ENCODE measurements around the gene TPRG1L.

The TPRG1L gene

DNA sequence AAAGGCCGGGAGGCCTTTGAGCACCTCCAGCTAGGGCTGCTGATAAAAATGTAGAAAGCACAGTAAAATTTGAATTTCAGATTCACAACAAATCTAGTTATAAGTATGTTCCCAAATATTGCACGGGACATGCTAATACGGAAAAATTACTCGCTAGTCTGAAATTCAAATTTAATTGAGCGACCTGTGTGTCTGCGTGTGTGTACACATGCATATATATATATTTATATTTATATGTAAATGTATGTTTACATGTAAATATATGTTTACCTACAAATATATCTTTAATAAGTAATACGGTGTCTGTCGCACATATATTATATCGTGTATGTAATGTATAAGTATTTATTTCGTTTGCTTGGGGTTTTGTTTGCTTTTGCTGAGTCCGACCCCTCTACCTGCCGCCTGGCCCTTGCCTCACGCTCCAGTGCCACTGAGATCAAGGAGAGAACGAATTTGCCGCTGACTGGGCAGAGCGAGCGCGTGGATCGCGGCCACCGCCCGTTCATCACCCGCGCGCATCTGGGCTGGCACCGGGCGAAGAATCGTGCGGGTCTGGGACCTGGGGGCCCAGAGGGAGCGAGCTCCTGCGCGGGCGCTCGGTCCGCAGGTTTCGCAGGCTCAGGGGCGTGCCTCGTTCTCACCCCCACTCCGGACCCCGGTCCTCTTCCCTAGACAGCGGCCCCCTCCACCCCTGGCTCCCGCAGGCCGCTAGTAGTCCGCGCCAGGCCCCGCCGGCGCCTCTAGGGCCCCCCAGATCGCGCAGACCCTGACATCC, 25.6 kb downstream of the TPRG1L start:
- Mint-ChIP-seq H3K27ac (peak overlapping the region; percentile 69), H3K4me1 (ENCODE audit: low read depth) (peaks cover 17% of the 10 kb centered on the region), H3K9me3 (no peaks in the 10 kb centered on the region), H3K36me3 (ENCODE audit: low read depth) (peaks cover 6% of the 10 kb centered on the region), H3K4me3 (peak overlapping the region; percentile 78), H3K27me3 (ENCODE audit: low read depth) (peaks cover 36% of the 10 kb centered on the region)

GRCh38 chr1:3651026-3651929, 26.5 kb downstream of the TPRG1L start:
- peaks cover 44% of the 10 kb centered on the region for H3K27me3 Mint-ChIP-seq (ENCODE audit: low read depth)
- no peaks in the 10 kb centered on the region for H3K9me3 Mint-ChIP-seq
- peaks cover 17% of the 10 kb centered on the region for H3K4me1 Mint-ChIP-seq (ENCODE audit: low read depth)
- no peak overlapping the region for H3K4me3 Mint-ChIP-seq
- H3K36me3 Mint-ChIP-seq (ENCODE audit: low read depth): peaks cover 3% of the 10 kb centered on the region
- no peak overlapping the region for H3K27ac Mint-ChIP-seq

- Mint-ChIP-seq H3K9me3 (no peaks in the 10 kb centered on the region), H3K27ac (no peak within 1 kb of the TSS), H3K27me3 (ENCODE audit: low read depth) (peaks cover 45% of the 10 kb centered on the region), H3K4me3 (no peak within 1 kb of the TSS), H3K4me1 (ENCODE audit: low read depth) (peaks cover 17% of the 10 kb centered on the region), H3K36me3 (ENCODE audit: low read depth) (peaks cover 3% of the 10 kb centered on the region)
Observed at GRCh38 chr1:3651930-3652547, 27.2 kb downstream of the TPRG1L start, which contains the start of gene TP73. Gene TP73, plus strand, starts transcription at chr1:3652516. Its CDS starts 29,850 bp downstream, at chr1:3682366.

- H3K4me1 Mint-ChIP-seq (ENCODE audit: low read depth): peaks cover 17% of the 10 kb centered on the region
- H3K27ac Mint-ChIP-seq: no peak overlapping the region
- peaks cover 3% of the 10 kb centered on the region for H3K36me3 Mint-ChIP-seq (ENCODE audit: low read depth)
- no peak overlapping the region for H3K4me3 Mint-ChIP-seq
- no peaks in the 10 kb centered on the region for H3K9me3 Mint-ChIP-seq
- peaks cover 48% of the 10 kb centered on the region for H3K27me3 Mint-ChIP-seq (ENCODE audit: low read depth)
Observed at GRCh38 chr1:3652548-3653285, 27.9 kb downstream of the TPRG1L start.

DNA sequence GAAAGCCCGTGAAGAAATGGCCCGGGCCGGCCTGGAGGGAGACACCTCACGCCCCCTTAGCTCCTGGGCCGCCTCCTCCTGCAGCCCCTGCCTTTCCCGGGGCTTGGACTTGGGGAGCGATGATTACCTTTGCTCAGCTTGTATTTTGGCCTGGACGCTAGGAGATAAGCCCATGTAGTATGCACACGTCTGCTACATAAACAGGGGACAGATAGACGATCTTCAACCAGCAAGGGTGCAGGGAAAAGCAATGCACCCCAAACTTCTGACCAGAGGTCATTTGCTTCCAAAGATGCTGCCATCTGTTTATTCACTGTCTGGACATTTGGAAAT, 28.4 kb downstream of the TPRG1L start:
- Mint-ChIP-seq H3K4me3 (no peak overlapping the region), H3K36me3 (ENCODE audit: low read depth) (no peaks in the 10 kb centered on the region), H3K4me1 (ENCODE audit: low read depth) (peaks cover 12% of the 10 kb centered on the region), H3K9me3 (no peaks in the 10 kb centered on the region), H3K27ac (no peak overlapping the region), H3K27me3 (ENCODE audit: low read depth) (peaks cover 48% of the 10 kb centered on the region)

DNA sequence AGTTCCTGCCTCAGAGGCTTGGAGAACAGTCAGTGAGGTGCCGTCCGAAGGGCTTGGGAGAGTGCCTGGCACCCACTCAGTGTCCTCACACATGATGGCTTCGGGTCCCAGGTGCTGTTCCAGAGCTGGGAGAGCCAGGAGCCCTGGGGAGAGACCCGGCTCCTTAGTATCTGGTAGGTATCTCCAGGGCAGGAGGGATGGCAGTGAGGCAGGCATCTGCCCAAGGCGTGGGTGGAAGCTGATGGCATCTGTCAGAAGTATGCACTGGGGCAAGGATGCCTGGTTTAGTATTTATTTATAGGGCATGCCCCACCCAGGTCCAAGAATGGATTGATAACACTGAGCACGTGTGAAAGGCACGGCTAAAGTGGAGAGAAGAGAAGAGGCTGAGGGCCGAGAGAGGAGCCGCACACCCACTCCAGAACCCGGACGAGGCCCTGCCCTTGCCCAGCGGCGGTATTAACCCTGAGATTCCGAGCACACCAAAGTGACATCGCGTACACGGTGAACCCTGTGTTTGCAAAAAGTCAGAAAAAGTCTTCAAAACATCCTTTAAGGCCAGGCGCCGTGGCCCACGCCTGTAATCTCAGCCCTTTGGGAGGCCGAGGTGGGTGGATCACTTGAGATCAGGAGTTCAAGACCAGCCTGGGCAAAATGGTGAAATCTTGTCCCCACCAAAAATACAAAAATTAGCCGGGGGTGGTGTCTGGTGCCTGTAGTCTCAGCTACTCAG, 29.9 kb downstream of the TPRG1L start:
- peaks cover 54% of the 10 kb centered on the region for H3K27me3 Mint-ChIP-seq (ENCODE audit: low read depth)
- H3K9me3 Mint-ChIP-seq: no peaks in the 10 kb centered on the region
- no peak overlapping the region for H3K4me3 Mint-ChIP-seq
- peaks cover 2% of the 10 kb centered on the region for H3K4me1 Mint-ChIP-seq (ENCODE audit: low read depth)
- H3K36me3 Mint-ChIP-seq (ENCODE audit: low read depth): no peaks in the 10 kb centered on the region
- H3K27ac Mint-ChIP-seq: no peak overlapping the region

GRCh38 chr1:3656450-3657095, 31.8 kb downstream of the TPRG1L start:
- H3K4me3 Mint-ChIP-seq: no peak overlapping the region
- peaks cover 40% of the 10 kb centered on the region for H3K27me3 Mint-ChIP-seq (ENCODE audit: low read depth)
- no peaks in the 10 kb centered on the region for H3K36me3 Mint-ChIP-seq (ENCODE audit: low read depth)
- no peak overlapping the region for H3K27ac Mint-ChIP-seq
- H3K9me3 Mint-ChIP-seq: no peaks in the 10 kb centered on the region
- no peaks in the 10 kb centered on the region for H3K4me1 Mint-ChIP-seq (ENCODE audit: low read depth)

DNA sequence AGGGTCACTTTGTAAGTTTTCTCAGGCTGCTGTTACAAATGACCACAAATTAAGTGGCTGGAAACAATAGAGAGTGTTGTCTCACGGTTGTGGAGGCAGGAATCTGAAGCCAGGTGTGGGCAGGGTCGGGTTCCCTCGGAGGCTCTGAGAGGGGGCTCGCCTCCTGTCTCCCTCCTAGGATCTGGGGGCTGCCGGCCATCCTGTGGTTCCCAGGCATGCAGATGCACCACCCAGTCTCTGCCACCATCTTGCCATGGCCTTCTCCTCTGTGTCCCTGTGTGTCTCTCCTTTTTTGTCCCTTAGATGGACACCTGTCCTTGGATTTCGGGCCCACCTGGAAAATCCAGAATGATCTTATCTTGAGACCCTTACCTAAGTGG, 32.3 kb downstream of the TPRG1L start:
- H3K36me3 Mint-ChIP-seq (ENCODE audit: low read depth): no peaks in the 10 kb centered on the region
- no peak overlapping the region for H3K27ac Mint-ChIP-seq
- H3K9me3 Mint-ChIP-seq: no peaks in the 10 kb centered on the region
- peaks cover 40% of the 10 kb centered on the region for H3K27me3 Mint-ChIP-seq (ENCODE audit: low read depth)
- H3K4me1 Mint-ChIP-seq (ENCODE audit: low read depth): no peaks in the 10 kb centered on the region
- H3K4me3 Mint-ChIP-seq: no peak overlapping the region

GRCh38 chr1:3657578-3658230, 32.9 kb downstream of the TPRG1L start:
- Mint-ChIP-seq H3K36me3 (ENCODE audit: low read depth) (no peaks in the 10 kb centered on the region), H3K4me3 (no peak overlapping the region), H3K27ac (no peak overlapping the region), H3K9me3 (no peaks in the 10 kb centered on the region), H3K27me3 (ENCODE audit: low read depth) (peaks cover 40% of the 10 kb centered on the region), H3K4me1 (ENCODE audit: low read depth) (no peaks in the 10 kb centered on the region)

DNA sequence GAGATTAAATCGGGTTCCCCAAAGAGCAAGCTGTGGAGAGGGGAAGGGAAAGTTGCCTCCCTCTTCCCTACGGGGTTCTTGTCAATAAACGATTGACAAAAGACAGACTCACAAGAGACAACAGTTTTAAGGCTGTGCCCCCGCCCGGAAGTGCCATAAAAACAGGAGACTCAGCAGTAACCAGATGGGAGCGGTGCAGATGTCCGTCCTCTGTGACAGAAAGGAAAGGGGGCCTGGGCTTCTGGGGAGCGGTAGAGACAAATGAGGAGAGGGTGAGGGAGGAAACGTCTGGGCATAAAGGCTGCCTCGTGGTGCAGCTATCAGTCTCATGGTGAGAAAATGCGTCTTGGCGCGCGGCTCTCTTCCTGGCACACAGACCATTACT, 33.4 kb downstream of the TPRG1L start:
- Mint-ChIP-seq H3K27ac (no peak overlapping the region), H3K9me3 (no peaks in the 10 kb centered on the region), H3K27me3 (ENCODE audit: low read depth) (peaks cover 37% of the 10 kb centered on the region), H3K4me1 (ENCODE audit: low read depth) (no peaks in the 10 kb centered on the region), H3K36me3 (ENCODE audit: low read depth) (no peaks in the 10 kb centered on the region), H3K4me3 (no peak overlapping the region)

DNA sequence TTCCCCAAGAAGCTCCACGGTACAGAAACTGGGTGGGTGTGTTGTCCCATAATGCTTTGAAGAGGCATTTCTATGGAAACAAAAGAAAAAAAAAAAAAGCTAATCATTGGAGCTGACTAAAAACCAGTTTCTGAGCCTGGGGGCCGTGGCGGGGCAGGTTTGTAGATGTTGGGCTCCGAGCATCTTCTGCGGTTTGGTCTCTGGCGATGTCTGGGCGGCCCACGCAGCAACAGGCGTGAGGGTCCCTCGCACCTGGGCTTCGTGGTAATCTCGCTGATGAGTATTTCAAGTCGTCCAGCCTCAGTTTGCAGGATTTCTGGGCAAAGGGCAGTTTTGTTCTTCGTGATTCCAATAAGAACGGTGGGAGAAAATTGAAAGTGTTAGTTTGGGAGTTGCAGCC, 34.3 kb downstream of the TPRG1L start:
- Mint-ChIP-seq H3K27ac (no peak overlapping the region), H3K27me3 (ENCODE audit: low read depth) (peaks cover 29% of the 10 kb centered on the region), H3K4me3 (no peak overlapping the region), H3K4me1 (ENCODE audit: low read depth) (no peaks in the 10 kb centered on the region), H3K9me3 (no peaks in the 10 kb centered on the region), H3K36me3 (ENCODE audit: low read depth) (no peaks in the 10 kb centered on the region)

GRCh38 chr1:3660704-3661103, 35.9 kb downstream of the TPRG1L start:
- no peaks in the 10 kb centered on the region for H3K4me1 Mint-ChIP-seq (ENCODE audit: low read depth)
- no peak overlapping the region for H3K27ac Mint-ChIP-seq
- H3K9me3 Mint-ChIP-seq: no peaks in the 10 kb centered on the region
- H3K27me3 Mint-ChIP-seq (ENCODE audit: low read depth): peaks cover 15% of the 10 kb centered on the region
- no peak overlapping the region for H3K4me3 Mint-ChIP-seq
- H3K36me3 Mint-ChIP-seq (ENCODE audit: low read depth): no peaks in the 10 kb centered on the region

- no peaks in the 10 kb centered on the region for H3K36me3 Mint-ChIP-seq (ENCODE audit: low read depth)
- no peaks in the 10 kb centered on the region for H3K4me1 Mint-ChIP-seq (ENCODE audit: low read depth)
- no peaks in the 10 kb centered on the region for H3K9me3 Mint-ChIP-seq
- peaks cover 8% of the 10 kb centered on the region for H3K27me3 Mint-ChIP-seq (ENCODE audit: low read depth)
- no peak overlapping the region for H3K27ac Mint-ChIP-seq
- H3K4me3 Mint-ChIP-seq: no peak overlapping the region
Observed at GRCh38 chr1:3661631-3662030, 36.8 kb downstream of the TPRG1L start.
